Caco-2 (cell line): ENCODE results near the gene SORCS2. TPM values are rescaled to one million over a fixed set of nuclear protein-coding genes. Genes with fewer than 3 reads are reported as not detected.

Experiments
- BruUV-seq: library from RNA; stranded (reverse); fragments of 400-500 nt; replicated peaks from 2 replicates; lab custom pipeline; 2021; lab: Mats Ljungman, UMichigan
- CTCF ChIA-PET: fragments of 300-600 bp; sonication (Branson Sonifier 250); formaldehyde crosslinking; loops from one replicate; lab custom pipeline; 2022; ENCODE audit warnings: antibody characterized with exemption; lab: Charles Lee
- POLR2A ChIA-PET: fragments of 300-600 bp; sonication (Branson Sonifier 250); formaldehyde crosslinking; loops from one replicate; lab custom pipeline; 2022; ENCODE audit warnings: antibody characterized with exemption; lab: Charles Lee
- DNase-seq, 2 experiments: peaks; one replicate each; pipeline versions ENCODE4 v3.0.0 to v3.0.0-alpha.2; 2020 to 2022
- H3K27me3 ChIP-seq: replicated peaks from 2 replicates; pipeline ENCODE4 v1.6.0; 2011; ENCODE audit warnings: low read length; ENCODE audit not compliant: control insufficient read depth, insufficient read depth
- H3K36me3 ChIP-seq: 2 replicates; pipeline ENCODE4 v1.5.1; 2011; ENCODE audit warnings: low read length; ENCODE audit not compliant: control insufficient read depth, insufficient read depth
- H3K4me1 ChIP-seq: fragments of 250-450 bp; sonication (Bioruptor Pico); 2 replicates; pipeline ENCODE4 v1.5.1; 2020; ENCODE audit warnings: mild to moderate bottlenecking
- H3K4me3 ChIP-seq: 2 replicates; pipeline ENCODE4 v1.5.1; 2011; ENCODE audit warnings: low read depth, mild to moderate bottlenecking, control low read depth, low read length
- H3K9me3 ChIP-seq: fragments of 250-450 bp; sonication (Bioruptor Pico); 2 replicates; pipeline ENCODE4 v1.5.1; 2020; ENCODE audit warnings: mild to moderate bottlenecking, moderate library complexity
- H3K27ac Mint-ChIP-seq: one replicate; pipeline ENCODE4 v1.8.0; 2022; ENCODE audit warnings: mixed read lengths; ENCODE audit not compliant: unreplicated experiment
- H3K27me3 Mint-ChIP-seq: one replicate; pipeline ENCODE4 v1.8.0; 2022; ENCODE audit warnings: mixed read lengths; ENCODE audit not compliant: insufficient read depth, unreplicated experiment
- H3K36me3 Mint-ChIP-seq: one replicate; pipeline ENCODE4 v1.8.0; 2022; ENCODE audit warnings: mild to moderate bottlenecking, mixed read lengths; ENCODE audit not compliant: insufficient read depth, unreplicated experiment
- H3K4me1 Mint-ChIP-seq: one replicate; pipeline ENCODE4 v1.8.0; 2022; ENCODE audit warnings: low read depth, mixed read lengths; ENCODE audit not compliant: unreplicated experiment
- H3K4me3 Mint-ChIP-seq: one replicate; pipeline ENCODE4 v1.8.0; 2022; ENCODE audit warnings: mild to moderate bottlenecking, moderate library complexity, mixed read lengths; ENCODE audit not compliant: unreplicated experiment
- H3K9me3 Mint-ChIP-seq: one replicate; pipeline ENCODE4 v1.8.0; 2022; ENCODE audit warnings: mixed read lengths; ENCODE audit not compliant: unreplicated experiment
- CTCF ChIP-seq, 2 experiments: fragments of 200-600 bp in 1 of 2; IDR thresholded peaks; 1 replicate in 1 of 2; 2 replicates in 1 of 2; pipeline versions ENCODE4 v1.5.1 to v1.8.0; 2011 to 2022; ENCODE audit warnings: antibody characterized with exemption in 1 of 2, control low read depth in 1 of 2, inconsistent platforms in 1 of 2, low read depth in 1 of 2, low read length in 1 of 2, mild to moderate bottlenecking in 1 of 2, moderate library complexity in 1 of 2; ENCODE audit not compliant: insufficient read depth in 1 of 2, severe bottlenecking in 1 of 2, unreplicated experiment in 1 of 2
- intact Hi-C: fragments of 100-400 bp; cut with micrococcal nuclease; formaldehyde crosslinking; loops from one replicate; pipeline ENCODE4 v1.10.0; 2022; ENCODE audit not compliant: unreplicated experiment
- total RNA-seq: library from RNA; stranded (reverse); gene quantifications from 2 replicates; pipeline ENCODE4 v1.2.3, GENCODE V29; 2022

Gene SORCS2
- total RNA-seq, 1 experiment from 2014 or later: 1.6 TPM

GRCh38 chr4:7371210-7371941 is 179.0 kb downstream of the SORCS2 start:
- Histone ChIP-seq H3K4me3 (no peak overlapping the region), H3K27me3 (no peaks in the 10 kb centered on the region), H3K36me3 (no peaks in the 10 kb centered on the region), H3K9me3 (no peaks in the 10 kb centered on the region), H3K4me1 (no peaks in the 10 kb centered on the region)
- no peak for TF ChIP-seq CTCF (IDR thresholded peaks at IDR 0.05; ENCODE audit: insufficient read depth in 1 of 2, low read depth in 1 of 2, low read length in 1 of 2, severe bottlenecking in 1 of 2, unreplicated experiment in 1 of 2)
- ChIA-PET CTCF (no interaction called here), POLR2A (no interaction called here)
- intact Hi-C loops: no loop called here
- Mint-ChIP-seq H3K9me3 (no peaks in the 10 kb centered on the region), H3K4me1 (no peaks in the 10 kb centered on the region), H3K36me3 (no peaks in the 10 kb centered on the region), H3K4me3 (no peak overlapping the region), H3K27ac (no peak overlapping the region), H3K27me3 (no peaks in the 10 kb centered on the region)
- BruUV-seq: no TSS peak
- DNase-seq: no peak

GRCh38 chr4:7372673-7373072 is 180.3 kb downstream of the SORCS2 start:
- intact Hi-C loops: no loop called here
- CTCF ChIA-PET: interaction anchor here (0.7 kb wide), 1 partner anchor 92 kb away, joined by 4 read pairs; no protein-coding TSS in a partner anchor

GRCh38 chr4:7374571-7374970 is 182.2 kb downstream of the SORCS2 start:
- Histone ChIP-seq H3K4me3 (no peak overlapping the region), H3K36me3 (no peaks in the 10 kb centered on the region), H3K9me3 (peaks cover 6% of the 10 kb centered on the region; the same call in 1 of the 2 replicates), H3K27me3 (no peaks in the 10 kb centered on the region), H3K4me1 (no peaks in the 10 kb centered on the region)
- CTCF ChIA-PET: no interaction called here
- no peak overlapping the region for H3K4me3 Mint-ChIP-seq
- BruUV-seq: no TSS peak
- H3K36me3 Mint-ChIP-seq: no peaks in the 10 kb centered on the region
- H3K27me3 Mint-ChIP-seq: no peaks in the 10 kb centered on the region
- POLR2A ChIA-PET: no interaction called here
- no peaks in the 10 kb centered on the region for H3K9me3 Mint-ChIP-seq
- no peak for DNase-seq
- TF ChIP-seq CTCF (IDR thresholded peaks at IDR 0.05; ENCODE audit: insufficient read depth in 1 of 2, low read depth in 1 of 2, low read length in 1 of 2, severe bottlenecking in 1 of 2, unreplicated experiment in 1 of 2): no peak
- H3K4me1 Mint-ChIP-seq: no peaks in the 10 kb centered on the region
- no peak overlapping the region for H3K27ac Mint-ChIP-seq
- intact Hi-C loops: no loop called here

More at GRCh38 chr4:7372673-7373072, 180.3 kb downstream of the SORCS2 start:
- Histone ChIP-seq H3K4me3 (no peak overlapping the region), H3K36me3 (no peaks in the 10 kb centered on the region), H3K4me1 (no peaks in the 10 kb centered on the region), H3K9me3 (peaks cover under 1% of the 10 kb centered on the region; the same call in 1 of the 2 replicates), H3K27me3 (no peaks in the 10 kb centered on the region)
- Mint-ChIP-seq H3K27me3 (no peaks in the 10 kb centered on the region), H3K4me1 (no peaks in the 10 kb centered on the region), H3K4me3 (no peak overlapping the region), H3K27ac (no peak overlapping the region), H3K36me3 (no peaks in the 10 kb centered on the region), H3K9me3 (no peaks in the 10 kb centered on the region)
- TF ChIP-seq CTCF (IDR thresholded peaks at IDR 0.05; ENCODE audit: insufficient read depth in 1 of 2, low read depth in 1 of 2, low read length in 1 of 2, severe bottlenecking in 1 of 2, unreplicated experiment in 1 of 2): no peak
- POLR2A ChIA-PET: no interaction called here
- no TSS peak for BruUV-seq
- DNase-seq: no peak
